Measurements from ENCODE around the gene MCC.

The MCC gene

GRCh38 chr5:113242481-113243348 is 245.5 kb downstream of the MCC start:
- TF ChIP-seq CTCF (IDR thresholded peaks at IDR 0.05) (no peak), ZFX (IDR thresholded peaks at IDR 0.05; ENCODE audit: borderline replicate concordance) (no peak)
- H3K27ac ChIP-seq, result no peak overlapping the region

GRCh38 chr5:113240951-113241726 is 247.1 kb downstream of the MCC start:
- no peak for TF ChIP-seq ZFX (IDR thresholded peaks at IDR 0.05; ENCODE audit: borderline replicate concordance)
- TF ChIP-seq CTCF (IDR thresholded peaks at IDR 0.05), result no peak
- no peak overlapping the region for H3K27ac ChIP-seq

- no peak for TF ChIP-seq CTCF (IDR thresholded peaks at IDR 0.05)
- no peak for TF ChIP-seq ZFX (IDR thresholded peaks at IDR 0.05; ENCODE audit: borderline replicate concordance)
- no peak overlapping the region for H3K27ac ChIP-seq
Measured at GRCh38 chr5:113240032-113240431, 248.2 kb downstream of the MCC start.

- TF ChIP-seq ZFX (IDR thresholded peaks at IDR 0.05; ENCODE audit: borderline replicate concordance) (no peak), CTCF (IDR thresholded peaks at IDR 0.05) (no peak)
Measured at GRCh38 chr5:113237893-113238292, 250.4 kb downstream of the MCC start.

GRCh38 chr5:113236536-113237288 is 251.5 kb downstream of the MCC start:
- TF ChIP-seq CTCF (IDR thresholded peaks at IDR 0.05), result no peak
- TF ChIP-seq ZFX (IDR thresholded peaks at IDR 0.05; ENCODE audit: borderline replicate concordance), result no peak
- no peak overlapping the region for H3K27ac ChIP-seq

More at GRCh38 chr5:113237893-113238292, 250.4 kb downstream of the MCC start:
- no peak overlapping the region for H3K27ac ChIP-seq

- TF ChIP-seq ZFX (IDR thresholded peaks at IDR 0.05; ENCODE audit: borderline replicate concordance), result no peak
- no peak for TF ChIP-seq CTCF (IDR thresholded peaks at IDR 0.05)
- no peak overlapping the region for H3K27ac ChIP-seq
Measured at GRCh38 chr5:113235884-113236283, 252.4 kb downstream of the MCC start.
